HepG2 (cell line): ENCODE results near the gene METAP1. TPM values are rescaled to one million over a fixed set of nuclear protein-coding genes. Genes with fewer than 3 reads are reported as not detected.

Source experiments
- ATAD3A ChIP-seq: sonication (generic); formaldehyde crosslinking; IDR thresholded peaks from 2 replicates; pipeline ENCODE4 v1.4.0; 2020; ENCODE audit warnings: missing genetic modification reagents
- CSRNP1 ChIP-seq: sonication (generic); formaldehyde crosslinking; IDR thresholded peaks from 2 replicates; pipeline ENCODE4 v1.8.1; 2023; ENCODE audit warnings: mild to moderate bottlenecking, missing genetic modification reagents
- DMTF1 ChIP-seq: sonication (generic); formaldehyde crosslinking; IDR thresholded peaks from 2 replicates; pipeline ENCODE4 v1.4.0; 2020; ENCODE audit warnings: mild to moderate bottlenecking, missing genetic modification reagents
- EEA1 ChIP-seq: sonication (generic); formaldehyde crosslinking; IDR thresholded peaks from 2 replicates; pipeline ENCODE4 v1.5.1; 2020; ENCODE audit warnings: mild to moderate bottlenecking, missing genetic modification reagents, borderline replicate concordance
- ELK4 ChIP-seq: sonication (generic); formaldehyde crosslinking; IDR thresholded peaks from 2 replicates; pipeline ENCODE4 v1.9.0; 2021; ENCODE audit warnings: missing genetic modification reagents, borderline replicate concordance
- FOXK2 ChIP-seq: fragments of 450-650 bp; IDR thresholded peaks from 2 replicates; pipeline ENCODE4 v1.6.1; 2016
- HIC2 ChIP-seq: sonication (generic); formaldehyde crosslinking; IDR thresholded peaks from 2 replicates; pipeline ENCODE4 v1.9.0; 2022; ENCODE audit warnings: low read depth, missing genetic modification reagents
- IKZF4 ChIP-seq: sonication (generic); formaldehyde crosslinking; IDR thresholded peaks from 2 replicates; pipeline ENCODE4 v1.5.1; 2020; ENCODE audit warnings: borderline replicate concordance, mild to moderate bottlenecking, low read depth, missing genetic modification reagents; ENCODE audit errors: not compliant biosample characterization
- POLR2G ChIP-seq: fragments of 200-400 bp; formaldehyde crosslinking; IDR thresholded peaks from 2 replicates; pipeline ENCODE4 v1.6.1; 2018; ENCODE audit warnings: mild to moderate bottlenecking, low read depth, low read length, moderate library complexity
- RERE ChIP-seq: IDR thresholded peaks from 2 replicates; pipeline ENCODE4 v1.6.1; 2016; ENCODE audit warnings: low read depth, missing genetic modification reagents, missing compliant biosample characterization
- ZKSCAN8 ChIP-seq: IDR thresholded peaks from 2 replicates; pipeline ENCODE4 v1.6.1; 2016; ENCODE audit warnings: borderline replicate concordance, missing genetic modification reagents, missing compliant biosample characterization
- ZNF160 ChIP-seq: sonication (generic); formaldehyde crosslinking; IDR thresholded peaks from 2 replicates; pipeline ENCODE4 v1.8.0; 2022; ENCODE audit warnings: mild to moderate bottlenecking, inconsistent platforms, missing genetic modification reagents
- ZNF205 ChIP-seq: IDR thresholded peaks from 2 replicates; pipeline ENCODE4 v1.6.1; 2018; ENCODE audit warnings: missing biosample characterization, missing genetic modification reagents
- ZNF354B ChIP-seq: sonication (generic); formaldehyde crosslinking; IDR thresholded peaks from 2 replicates; pipeline ENCODE4 v1.8.0; 2022; ENCODE audit warnings: mild to moderate bottlenecking, missing genetic modification reagents
- ZNF709 ChIP-seq: sonication (generic); formaldehyde crosslinking; IDR thresholded peaks from 2 replicates; pipeline ENCODE4 v1.5.0; 2020; ENCODE audit warnings: mild to moderate bottlenecking, missing genetic modification reagents
- polyA plus RNA-seq, 8 experiments: library from polyadenylated mRNA; depleted of rRNA in 3 of 8; stranded (reverse) in 7 of 8; unstranded in 1 of 8; fragments of >200 nt; fragmentation: Illumina TruSeq in 4 of 8; extraction: Trizol in 4 of 8; gene quantifications; 2 replicates each; pipeline versions ENCODE4 v1.2.1 to v1.2.3, GENCODE V29; 2011 to 2016; ENCODE audit warnings: low read depth in 4 of 8, missing spikeins in 1 of 8, mixed read lengths in 1 of 8; ENCODE audit not compliant: insufficient read depth in 1 of 8
- total RNA-seq, 5 experiments: library from RNA; depleted of rRNA; stranded (reverse); fragments of >200 nt; fragmentation: Illumina TruSeq; extraction: Trizol; gene quantifications; 2 replicates each; pipeline ENCODE4 v1.2.3, GENCODE V29; 2016; ENCODE audit warnings: low read depth in 1 of 5

Gene METAP1
- total and polyA plus RNA-seq, 2 of the 13 experiments (the other 11 are each of a cell fraction or from before 2014, with no cell fraction given): 44.9 to 53.5 TPM

- TF ChIP-seq RERE (CRISPR knock-in tag) (no peak), ELK4 (no peak), IKZF4 (CRISPR knock-in tag) (peak; percentile 83), ZNF205 (0 out of 2 replicates have a peak, but pooled peaks have one; percentile 45), ZNF354B (CRISPR knock-in tag) (0 out of 2 replicates have a peak, but pooled peaks have one; percentile 52), POLR2G (peak; percentile 93), ATAD3A (CRISPR knock-in tag) (no peak), ZNF709 (CRISPR knock-in tag) (no peak), FOXK2 (no peak), DMTF1 (CRISPR knock-in tag) (peak; percentile 70; the same call in 1 of the 2 replicates), EEA1 (CRISPR knock-in tag) (no peak), ZKSCAN8 (CRISPR knock-in tag) (no peak), CSRNP1 (CRISPR knock-in tag) (peak; percentile 79; the same call in 1 of the 2 replicates), HIC2 (CRISPR knock-in tag) (no peak), ZNF160 (CRISPR knock-in tag) (peak; percentile 31; the same call in 1 of the 2 replicates)
Observed at GRCh38 chr4:99088481-99089365, 93.2 kb downstream of the METAP1 start, which contains the start of gene ADH5 (continued).
